Effector CD8-positive, alpha-beta T cell (primary cell): ENCODE measurements around the gene SIPA1L3.

Experiments used
- DNase-seq: peaks from one replicate; lab custom pipeline; 2025; lab: John Stamatoyannopoulos, UW

Gene SIPA1L3

GRCh38 chr19:37942516-37942902 is 35.5 kb downstream of the SIPA1L3 start:
- no peak for DNase-seq

GRCh38 chr19:37943480-37943879 is 36.5 kb downstream of the SIPA1L3 start:
- DNase-seq: no peak

GRCh38 chr19:37946132-37946531 is 39.1 kb downstream of the SIPA1L3 start:
- DNase-seq: no peak

- no peak for DNase-seq
Observed at GRCh38 chr19:37947778-37948177, 40.8 kb downstream of the SIPA1L3 start.

- no peak for DNase-seq
Observed at GRCh38 chr19:37948362-37948761, 41.4 kb downstream of the SIPA1L3 start.

- no peak for DNase-seq
Observed at GRCh38 chr19:37950471-37951175, 43.6 kb downstream of the SIPA1L3 start.

- DNase-seq: no peak
Observed at GRCh38 chr19:37951816-37952210, 44.8 kb downstream of the SIPA1L3 start.

- DNase-seq: no peak
Observed at GRCh38 chr19:37953171-37953917, 46.3 kb downstream of the SIPA1L3 start.

GRCh38 chr19:37953918-37954303 is 46.9 kb downstream of the SIPA1L3 start:
- DNase-seq: no peak

GRCh38 chr19:37954421-37954874 is 47.4 kb downstream of the SIPA1L3 start:
- no peak for DNase-seq

- DNase-seq: no peak
Observed at GRCh38 chr19:37955986-37956385, 49.0 kb downstream of the SIPA1L3 start.

- DNase-seq: no peak
Observed at GRCh38 chr19:37957176-37957575, 50.2 kb downstream of the SIPA1L3 start.

GRCh38 chr19:37959665-37960114 is 52.7 kb downstream of the SIPA1L3 start:
- no peak for DNase-seq

GRCh38 chr19:37961198-37961597 is 54.2 kb downstream of the SIPA1L3 start:
- no peak for DNase-seq

GRCh38 chr19:37963190-37963936 is 56.4 kb downstream of the SIPA1L3 start:
- DNase-seq: no peak

GRCh38 chr19:37964109-37964508 is 57.1 kb downstream of the SIPA1L3 start:
- DNase-seq: no peak

GRCh38 chr19:37966211-37966661 is 59.2 kb downstream of the SIPA1L3 start:
- no peak for DNase-seq

- DNase-seq: no peak
Observed at GRCh38 chr19:37966662-37967231, 59.7 kb downstream of the SIPA1L3 start.

- DNase-seq: no peak
Observed at GRCh38 chr19:37969695-37970094, 62.7 kb downstream of the SIPA1L3 start.

- DNase-seq: no peak
Observed at GRCh38 chr19:37970699-37971098, 63.7 kb downstream of the SIPA1L3 start.

GRCh38 chr19:37972803-37973202 is 65.8 kb downstream of the SIPA1L3 start:
- DNase-seq: no peak

- DNase-seq: no peak
Observed at GRCh38 chr19:37973666-37974065, 66.7 kb downstream of the SIPA1L3 start.
